Neuron (in vitro differentiated cells): ENCODE results near the gene TTLL6.

Experiments
- H2AFZ ChIP-seq: one replicate; pipeline ENCODE4 v1.6.1; 2013; ENCODE audit warnings: low read depth, mild to moderate bottlenecking, inconsistent platforms, low read length, moderate library complexity
- H3K27me3 ChIP-seq: one replicate; pipeline ENCODE4 v1.6.1; 2013; ENCODE audit warnings: low read length; ENCODE audit not compliant: insufficient read depth
- H3K36me3 ChIP-seq: one replicate; pipeline ENCODE4 v1.6.1; 2013; ENCODE audit warnings: low read length; ENCODE audit not compliant: insufficient read depth
- H3K4me1 ChIP-seq: one replicate; pipeline ENCODE4 v1.6.1; 2013; ENCODE audit warnings: low read length; ENCODE audit not compliant: insufficient read depth
- H3K4me3 ChIP-seq: 2 replicates; pipeline ENCODE4 v1.5.1; 2013; ENCODE audit warnings: mild to moderate bottlenecking, low read length, moderate library complexity
- H3K9me3 ChIP-seq: one replicate; pipeline ENCODE4 v1.6.1; 2013; ENCODE audit warnings: low read length

TTLL6 gene

DNA sequence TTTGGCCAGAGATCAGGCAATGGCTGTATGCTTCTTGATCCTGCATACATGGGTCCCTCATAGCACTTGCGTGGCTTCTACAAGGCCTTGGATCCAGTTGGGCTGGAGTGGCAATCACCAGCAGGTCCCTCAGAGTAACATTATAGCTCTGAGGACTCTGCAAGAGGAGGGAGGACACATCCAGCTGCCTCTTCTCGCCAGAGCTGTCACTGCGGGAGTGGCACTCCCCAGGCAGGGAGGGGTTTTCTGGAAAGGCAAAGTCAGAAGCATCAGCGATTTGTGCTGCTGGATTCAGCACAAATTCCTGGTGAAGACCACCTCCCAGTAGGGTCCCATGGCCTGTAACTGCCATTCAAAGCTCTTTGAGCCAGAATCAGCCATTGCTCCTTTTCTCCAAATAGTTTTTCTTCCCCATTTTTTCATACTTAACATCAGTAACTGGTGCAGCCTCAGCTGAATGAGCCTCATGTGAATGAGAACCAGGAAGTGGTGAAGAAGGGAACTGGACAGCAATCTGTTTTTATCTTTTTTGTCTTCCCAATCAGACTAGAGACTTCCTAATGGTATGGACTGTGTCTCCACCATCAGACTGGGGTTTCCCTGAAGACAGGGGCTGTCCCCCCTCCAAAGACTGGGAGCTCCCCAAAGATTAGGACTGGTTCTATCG lies 47.9 kb downstream of the TTLL6 start:
- H3K4me1 ChIP-seq = no peaks in the 10 kb centered on the region
- peaks cover 9% of the 10 kb centered on the region for H3K27me3 ChIP-seq
- no peaks in the 10 kb centered on the region for H3K9me3 ChIP-seq
- no peak overlapping the region for H3K4me3 ChIP-seq
- no peaks in the 10 kb centered on the region for H3K36me3 ChIP-seq
- no peak overlapping the region for H2AFZ ChIP-seq

- peaks cover 21% of the 10 kb centered on the region for H3K27me3 ChIP-seq
- H3K4me1 ChIP-seq = no peaks in the 10 kb centered on the region
- H3K4me3 ChIP-seq = no peak overlapping the region
- no peak overlapping the region for H2AFZ ChIP-seq
- H3K36me3 ChIP-seq = no peaks in the 10 kb centered on the region
- H3K9me3 ChIP-seq = no peaks in the 10 kb centered on the region
Observed at GRCh38 chr17:48767263-48767774, 49.7 kb downstream of the TTLL6 start.

- no peak overlapping the region for H3K4me3 ChIP-seq
- no peak overlapping the region for H2AFZ ChIP-seq
- H3K27me3 ChIP-seq = peaks cover 52% of the 10 kb centered on the region
- H3K9me3 ChIP-seq = no peaks in the 10 kb centered on the region
- no peaks in the 10 kb centered on the region for H3K4me1 ChIP-seq
- H3K36me3 ChIP-seq = no peaks in the 10 kb centered on the region
Observed at GRCh38 chr17:48761114-48761513, 55.9 kb downstream of the TTLL6 start.

DNA sequence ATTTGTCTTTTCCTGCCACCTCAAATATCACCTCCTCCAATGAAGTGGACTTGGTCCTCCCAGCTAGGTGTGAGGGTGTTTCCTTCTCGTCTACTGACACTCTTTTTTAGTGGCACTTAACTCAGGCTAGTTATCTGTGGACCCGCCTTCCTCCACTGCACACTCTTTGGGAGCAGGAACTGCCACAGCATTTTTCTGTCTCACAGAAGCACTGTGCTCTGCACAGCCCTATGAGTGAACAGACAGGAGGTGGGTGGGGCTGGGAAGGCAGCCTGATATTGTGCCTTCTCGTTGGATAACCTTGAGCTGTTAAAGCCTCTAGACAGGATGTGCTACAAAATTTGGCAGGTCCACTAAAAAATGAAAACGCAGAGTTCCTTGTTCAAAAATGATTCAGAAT lies 56.6 kb downstream of the TTLL6 start:
- H3K36me3 ChIP-seq = no peaks in the 10 kb centered on the region
- H3K4me1 ChIP-seq = no peaks in the 10 kb centered on the region
- no peaks in the 10 kb centered on the region for H3K9me3 ChIP-seq
- no peak overlapping the region for H2AFZ ChIP-seq
- H3K4me3 ChIP-seq = no peak overlapping the region
- peaks cover 57% of the 10 kb centered on the region for H3K27me3 ChIP-seq

DNA sequence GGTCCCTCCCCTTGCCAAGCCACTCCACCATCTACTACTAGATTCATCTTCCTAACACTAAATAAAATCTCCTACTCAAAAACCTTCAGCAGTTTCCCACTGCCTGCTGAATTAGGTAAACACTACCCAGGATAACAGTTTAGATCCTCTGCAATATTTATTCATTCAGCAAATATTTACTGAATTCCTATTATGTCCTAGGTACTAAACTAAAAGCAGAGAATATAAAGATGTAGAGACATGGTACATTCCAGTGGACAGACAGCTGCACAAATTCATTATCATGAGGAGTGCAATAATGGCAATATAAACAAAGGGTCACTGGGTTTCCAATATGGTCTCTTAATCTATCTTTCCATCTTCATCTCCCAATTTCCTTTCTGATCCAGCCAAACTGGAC lies 57.7 kb downstream of the TTLL6 start:
- Histone ChIP-seq H3K9me3 (no peaks in the 10 kb centered on the region), H3K36me3 (no peaks in the 10 kb centered on the region), H3K4me3 (no peak overlapping the region), H2AFZ (no peak overlapping the region), H3K4me1 (no peaks in the 10 kb centered on the region), H3K27me3 (peaks cover 68% of the 10 kb centered on the region)

GRCh38 chr17:48757524-48757961 lies 59.5 kb downstream of the TTLL6 start:
- Histone ChIP-seq H3K36me3 (no peaks in the 10 kb centered on the region), H3K9me3 (no peaks in the 10 kb centered on the region), H2AFZ (no peak overlapping the region), H3K4me3 (no peak overlapping the region), H3K4me1 (no peaks in the 10 kb centered on the region), H3K27me3 (peaks cover 75% of the 10 kb centered on the region)

- H3K27me3 ChIP-seq = peaks cover 78% of the 10 kb centered on the region
- H3K9me3 ChIP-seq = no peaks in the 10 kb centered on the region
- H3K36me3 ChIP-seq = no peaks in the 10 kb centered on the region
- H3K4me1 ChIP-seq = no peaks in the 10 kb centered on the region
- no peak overlapping the region for H3K4me3 ChIP-seq
- H2AFZ ChIP-seq = no peak overlapping the region
Observed at GRCh38 chr17:48756830-48757251, 60.2 kb downstream of the TTLL6 start.

DNA sequence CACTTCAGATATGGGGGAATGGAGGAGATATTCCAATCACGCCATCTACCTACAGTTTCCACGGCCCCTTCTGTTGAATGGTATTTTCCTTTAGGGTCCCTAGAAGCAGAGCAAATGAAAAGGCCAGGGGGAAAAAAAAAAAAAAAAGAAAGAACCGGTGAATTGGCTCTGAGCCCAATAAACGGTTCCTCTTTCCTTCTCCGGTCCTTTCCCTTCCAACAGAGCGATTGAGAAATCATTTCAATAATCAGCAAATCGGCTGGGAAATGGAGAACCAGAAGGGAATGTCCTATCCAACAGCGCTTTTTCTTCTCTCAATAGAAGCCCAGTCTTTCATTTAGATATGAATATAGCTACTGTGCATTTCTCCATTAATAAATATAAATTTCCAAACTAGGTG lies 61.7 kb downstream of the TTLL6 start:
- H3K4me3 ChIP-seq = no peak overlapping the region
- H3K9me3 ChIP-seq = no peaks in the 10 kb centered on the region
- H3K36me3 ChIP-seq = no peaks in the 10 kb centered on the region
- no peaks in the 10 kb centered on the region for H3K4me1 ChIP-seq
- H3K27me3 ChIP-seq = peaks cover 83% of the 10 kb centered on the region
- H2AFZ ChIP-seq = no peak overlapping the region

DNA sequence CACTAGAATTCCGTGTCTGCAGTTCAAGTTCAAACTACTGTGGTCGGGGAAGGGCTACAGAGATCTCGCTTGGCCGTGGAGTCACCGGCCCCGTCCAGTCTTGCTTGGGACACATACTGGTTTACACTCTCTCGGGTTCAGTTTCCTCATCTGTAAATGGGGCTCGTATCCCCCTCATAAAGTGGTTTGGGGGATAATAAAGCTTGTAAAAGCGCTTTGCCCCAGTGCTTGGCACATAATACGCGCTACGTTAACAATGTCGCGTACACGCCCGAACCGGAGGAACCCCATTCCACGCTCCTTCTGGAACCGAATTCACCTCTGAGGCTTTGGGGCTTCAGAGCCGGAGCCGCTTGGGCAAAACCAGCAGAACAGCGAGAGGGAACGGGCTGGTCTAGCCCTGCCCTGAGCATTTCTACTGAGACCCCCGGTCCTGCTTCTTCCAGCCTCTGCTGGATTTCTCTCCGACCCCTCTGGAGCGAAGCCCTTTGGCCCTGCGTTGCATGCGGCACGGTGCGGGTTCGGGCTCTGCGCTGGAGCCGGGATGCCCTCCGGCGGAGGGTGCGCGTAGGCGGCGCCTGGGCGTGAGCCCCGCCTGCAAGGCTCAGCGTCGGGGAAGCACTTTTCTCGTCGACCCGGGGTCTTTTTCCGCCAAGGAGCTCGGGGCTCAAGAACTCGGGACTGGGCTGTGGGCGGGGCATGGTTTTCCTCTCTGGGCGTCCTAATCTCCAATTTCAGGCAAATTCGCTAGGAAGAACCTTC lies 62.3 kb downstream of the TTLL6 start:
- Histone ChIP-seq H3K36me3 (no peaks in the 10 kb centered on the region), H3K4me1 (no peaks in the 10 kb centered on the region), H3K4me3 (no peak overlapping the region), H3K27me3 (peaks cover 88% of the 10 kb centered on the region), H2AFZ (no peak overlapping the region), H3K9me3 (peaks cover 1% of the 10 kb centered on the region)

GRCh38 chr17:48753794-48754499 lies 63.1 kb downstream of the TTLL6 start:
- H3K4me1 ChIP-seq = no peaks in the 10 kb centered on the region
- H3K27me3 ChIP-seq = peaks cover 93% of the 10 kb centered on the region
- no peak overlapping the region for H2AFZ ChIP-seq
- H3K4me3 ChIP-seq = no peak overlapping the region
- no peaks in the 10 kb centered on the region for H3K36me3 ChIP-seq
- peaks cover 2% of the 10 kb centered on the region for H3K9me3 ChIP-seq

- Histone ChIP-seq H3K4me3 (no peak overlapping the region), H3K36me3 (no peaks in the 10 kb centered on the region), H2AFZ (no peak overlapping the region), H3K9me3 (peaks cover 2% of the 10 kb centered on the region), H3K27me3 (peaks cover 96% of the 10 kb centered on the region), H3K4me1 (no peaks in the 10 kb centered on the region)
Observed at GRCh38 chr17:48752399-48753288, 64.4 kb downstream of the TTLL6 start.

DNA sequence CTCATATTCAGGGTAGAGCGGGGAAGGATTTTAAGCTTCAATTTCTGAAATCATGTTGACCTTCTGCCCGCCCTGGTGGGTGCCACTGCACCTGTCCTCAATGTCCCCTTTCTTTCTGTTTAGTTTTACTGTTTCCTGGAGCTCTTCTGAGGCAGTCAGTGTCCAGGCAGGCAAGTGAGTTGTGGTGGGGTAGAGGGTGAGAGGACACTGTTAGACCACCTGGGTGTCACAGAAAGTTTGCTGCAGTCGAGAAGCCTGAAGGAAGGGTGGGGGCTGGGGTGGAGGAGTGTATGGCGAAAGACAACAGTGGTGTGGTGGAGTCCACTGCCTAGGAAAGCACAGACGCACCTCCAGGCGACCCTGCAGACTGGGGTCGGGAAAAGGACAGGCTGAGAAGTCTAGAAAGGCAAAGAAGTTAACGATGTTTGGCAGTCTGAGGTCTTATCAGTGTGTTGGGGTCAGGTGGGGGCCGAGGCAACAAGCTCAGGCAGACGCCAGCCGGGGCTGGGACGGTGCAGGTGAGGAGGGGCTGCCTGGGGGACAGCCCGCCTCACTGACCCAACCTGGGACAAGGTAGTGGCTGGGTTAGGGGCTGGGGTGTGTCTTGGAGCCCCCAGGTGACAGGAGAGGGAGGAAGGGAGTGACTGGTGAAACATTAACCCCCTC lies 65.2 kb downstream of the TTLL6 start:
- H2AFZ ChIP-seq = no peak overlapping the region
- no peak overlapping the region for H3K4me3 ChIP-seq
- H3K27me3 ChIP-seq = peaks cover 96% of the 10 kb centered on the region
- no peaks in the 10 kb centered on the region for H3K36me3 ChIP-seq
- peaks cover 2% of the 10 kb centered on the region for H3K9me3 ChIP-seq
- no peaks in the 10 kb centered on the region for H3K4me1 ChIP-seq
